ENCODE results near the gene LRRC23. TPM values are rescaled to one million over a fixed set of nuclear protein-coding genes. Genes with fewer than 3 reads are reported as not detected.
A peak's percentile ranks its signal among the peaks of the same experiment; 100 is the strongest.

LRRC23 gene
- total and polyA plus RNA-seq, 2 of the 4 experiments (the other 2 are of a cell fraction) = 11.1 to 11.4 TPM

DNA sequence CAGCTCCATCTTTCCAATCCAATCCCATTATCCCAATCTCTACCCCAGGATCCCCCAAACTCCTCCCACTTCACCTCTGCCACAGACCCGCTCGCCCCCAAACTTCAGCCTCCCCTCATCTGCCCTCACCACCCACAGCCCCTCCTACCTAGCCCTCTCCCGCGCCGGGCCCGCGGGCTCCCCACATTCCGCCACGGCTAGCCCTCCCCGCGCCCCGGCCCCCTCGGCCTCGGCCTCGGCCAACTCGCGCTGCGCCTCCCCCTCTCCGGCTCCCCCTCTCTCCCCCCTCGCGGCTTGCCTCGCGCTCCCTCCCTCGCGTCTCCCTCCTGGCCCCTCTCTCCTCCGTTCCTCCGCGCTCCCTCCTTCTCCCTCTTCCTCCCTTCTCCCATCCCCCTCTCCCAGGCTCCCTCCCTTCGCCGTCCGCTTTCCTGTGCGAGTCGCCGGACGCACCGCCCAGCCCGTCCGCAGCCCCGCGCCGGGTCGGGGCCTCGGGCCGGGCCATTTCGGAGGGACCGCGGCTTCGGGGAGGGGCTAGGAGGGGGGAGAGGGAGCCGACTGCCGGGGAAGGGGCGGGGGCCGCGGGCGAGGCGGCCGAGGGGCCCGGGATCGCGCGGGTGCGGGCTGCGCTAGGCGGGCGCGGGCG lies 22.9 kb downstream of the LRRC23 start, which contains the start of gene ATN1:
Gene ATN1 (plus strand): TSS at position 581 of the 643 bp plus-strand sequence. CDS start 6,043 bp downstream, outside the sequence.
- 4% methylated on average over 8 of the region's 66 CpGs; no CpG with 5 or more reads in 1 of the 2 experiments for WGBS, 2 experiments (ENCODE audit: extremely low coverage in 2 of 2, insufficient read length in 1 of 2)

More for the DNA sequence above, 22.9 kb downstream of the LRRC23 start, which contains the start of gene ATN1:
- ChIA-PET POLR2A (ENCODE audit: unreplicated experiment) (no interaction called here), CTCF (interaction anchor here (0.6 kb wide), 1 partner anchor 456 kb away, joined by 3 read pairs; no protein-coding TSS in a partner anchor)
- H3K56ac ChIP-seq (ENCODE audit: extremely low read depth, insufficient read depth, low read length) = peak within 1 kb of the TSS; percentile 96
- H3K4me2 ChIP-seq (ENCODE audit: low read depth, low read length) = peak within 1 kb of the TSS; percentile 98
- H2BK15ac ChIP-seq (ENCODE audit: low read depth, low read length) = peak within 1 kb of the TSS; percentile 85; the same call in 1 of the 3 replicates
- H3K9ac ChIP-seq (ENCODE audit: low read depth, low read length) = peak within 1 kb of the TSS; percentile 96
- peak within 1 kb of the TSS; percentile 97 for H3K23ac ChIP-seq (ENCODE audit: low read depth, low read length)
- peak within 1 kb of the TSS; percentile 88 for H2AFZ ChIP-seq (replicated peaks; ENCODE audit: low read length, poor library complexity)
- dilution Hi-C loops (cut with HindIII; ENCODE audit: low sequenced_read_pairs, unreplicated experiment) = no loop called here
- H3K36me3 ChIP-seq (ENCODE audit: control insufficient read depth, insufficient read depth, low read length) = peaks cover 12% of the 10 kb centered on the region
- H4K20me1 ChIP-seq (ENCODE audit: insufficient read depth, low read length) = peaks cover 36% of the 10 kb centered on the region
- in situ Hi-C loops (cut with MboI; ENCODE audit: low sequenced_read_pairs) = no loop called here
- H2AK9ac ChIP-seq (replicated peaks; ENCODE audit: low read depth, low read length, poor library complexity) = peak within 1 kb of the TSS; percentile 99
- peak within 1 kb of the TSS; percentile 95 for H3K27ac ChIP-seq (ENCODE audit: insufficient read depth, low read length)
- H3K4me1 ChIP-seq (ENCODE audit: control insufficient read depth, insufficient read depth, low read length) = peaks cover 25% of the 10 kb centered on the region
- H2BK120ac ChIP-seq (ENCODE audit: low read depth, low read length) = peak within 1 kb of the TSS; percentile 71
- H2BK5ac ChIP-seq (ENCODE audit: low read depth, low read length, poor library complexity, severe bottlenecking) = peak within 1 kb of the TSS; percentile 89
- H3K18ac ChIP-seq (ENCODE audit: low read depth, low read length) = peak within 1 kb of the TSS; percentile 66
- DNase-seq (peak; percentile 78), ATAC-seq (ENCODE audit: low read depth) (peak; percentile 62)
- peak within 1 kb of the TSS; percentile 93 for H3K4me3 ChIP-seq (ENCODE audit: insufficient read depth, low read depth, low read length)
- peak within 1 kb of the TSS; percentile 97 for H2AK5ac ChIP-seq (ENCODE audit: low read depth, low read length)
- H3K4ac ChIP-seq (ENCODE audit: low read depth, low read length) = peak within 1 kb of the TSS; percentile 98
- peak within 1 kb of the TSS; percentile 61 to 94 for H4K8ac ChIP-seq (ENCODE audit: low read depth in 2 of 2, low read length in 2 of 2)
- peaks cover 11 to 44% of the 10 kb centered on the region in 2 experiments; a peak in 3 of 4 replicates for H3K79me1 ChIP-seq (ENCODE audit: low read depth in 1 of 2, low read length in 2 of 2)
- H3K27me3 ChIP-seq (ENCODE audit: control insufficient read depth, insufficient read depth, low read length) = no peaks in the 10 kb centered on the region
- peak within 1 kb of the TSS; percentile 74 for H4K5ac ChIP-seq (ENCODE audit: low read depth, low read length)
- H4K91ac ChIP-seq (ENCODE audit: insufficient read depth, low read depth, low read length) = peak within 1 kb of the TSS; percentile 95
- peak within 1 kb of the TSS; percentile 96 for H3K14ac ChIP-seq (replicated peaks; ENCODE audit: low read depth, low read length)
- intact Hi-C loops (cut with micrococcal nuclease) = no loop called here
- H2BK20ac ChIP-seq (ENCODE audit: low read depth, low read length) = 0 out of 2 replicates have a peak within 1 kb of the TSS, but pooled peaks have one; percentile 34
- H3K9me3 ChIP-seq (ENCODE audit: control insufficient read depth, insufficient read depth, low read length) = no peaks in the 10 kb centered on the region
- peaks cover 7% of the 10 kb centered on the region for H3K9me1 ChIP-seq (ENCODE audit: insufficient read depth, low read length)
- no TSS peak for BruUV-seq (replicated peaks)
- TF ChIP-seq MXI1 (IDR thresholded peaks at IDR 0.05; ENCODE audit: borderline replicate concordance, low read depth, low read length) = peak; percentile 30; the same call in 1 of the 2 replicates
- TF ChIP-seq, protein P1, sequence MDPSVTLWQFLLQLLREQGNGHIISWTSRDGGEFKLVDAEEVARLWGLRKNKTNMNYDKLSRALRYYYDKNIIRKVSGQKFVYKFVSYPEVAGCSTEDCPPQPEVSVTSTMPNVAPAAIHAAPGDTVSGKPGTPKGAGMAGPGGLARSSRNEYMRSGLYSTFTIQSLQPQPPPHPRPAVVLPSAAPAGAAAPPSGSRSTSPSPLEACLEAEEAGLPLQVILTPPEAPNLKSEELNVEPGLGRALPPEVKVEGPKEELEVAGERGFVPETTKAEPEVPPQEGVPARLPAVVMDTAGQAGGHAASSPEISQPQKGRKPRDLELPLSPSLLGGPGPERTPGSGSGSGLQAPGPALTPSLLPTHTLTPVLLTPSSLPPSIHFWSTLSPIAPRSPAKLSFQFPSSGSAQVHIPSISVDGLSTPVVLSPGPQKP (IDR thresholded peaks at IDR 0.05; ENCODE audit: borderline replicate concordance, low read depth, low read length) = no peak
- TF ChIP-seq MAZ (IDR thresholded peaks at IDR 0.05; ENCODE audit: borderline replicate concordance, low read depth, low read length) = peak; percentile 96
- no peak for TF ChIP-seq RAD21 (IDR thresholded peaks at IDR 0.05; ENCODE audit: low read length)
- 0 out of 2 replicates have a peak, but pooled peaks have one; percentile 31 for TF ChIP-seq POLR2A (IDR thresholded peaks at IDR 0.05; ENCODE audit: low read depth, low read length)
- TF ChIP-seq FOS (IDR thresholded peaks at IDR 0.05; ENCODE audit: low read depth, low read length) = no peak
- TF ChIP-seq, protein P2, sequence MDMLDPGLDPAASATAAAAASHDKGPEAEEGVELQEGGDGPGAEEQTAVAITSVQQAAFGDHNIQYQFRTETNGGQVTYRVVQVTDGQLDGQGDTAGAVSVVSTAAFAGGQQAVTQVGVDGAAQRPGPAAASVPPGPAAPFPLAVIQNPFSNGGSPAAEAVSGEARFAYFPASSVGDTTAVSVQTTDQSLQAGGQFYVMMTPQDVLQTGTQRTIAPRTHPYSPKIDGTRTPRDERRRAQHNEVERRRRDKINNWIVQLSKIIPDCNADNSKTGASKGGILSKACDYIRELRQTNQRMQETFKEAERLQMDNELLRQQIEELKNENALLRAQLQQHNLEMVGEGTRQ (IDR thresholded peaks at IDR 0.05; ENCODE audit: low read depth, low read length) = no peak
